ENCODE results near the gene RAB40B.

GRCh38 chr17:82611140-82612058 lies 87.1 kb downstream of the RAB40B start:
- TF ChIP-seq, protein P1, sequence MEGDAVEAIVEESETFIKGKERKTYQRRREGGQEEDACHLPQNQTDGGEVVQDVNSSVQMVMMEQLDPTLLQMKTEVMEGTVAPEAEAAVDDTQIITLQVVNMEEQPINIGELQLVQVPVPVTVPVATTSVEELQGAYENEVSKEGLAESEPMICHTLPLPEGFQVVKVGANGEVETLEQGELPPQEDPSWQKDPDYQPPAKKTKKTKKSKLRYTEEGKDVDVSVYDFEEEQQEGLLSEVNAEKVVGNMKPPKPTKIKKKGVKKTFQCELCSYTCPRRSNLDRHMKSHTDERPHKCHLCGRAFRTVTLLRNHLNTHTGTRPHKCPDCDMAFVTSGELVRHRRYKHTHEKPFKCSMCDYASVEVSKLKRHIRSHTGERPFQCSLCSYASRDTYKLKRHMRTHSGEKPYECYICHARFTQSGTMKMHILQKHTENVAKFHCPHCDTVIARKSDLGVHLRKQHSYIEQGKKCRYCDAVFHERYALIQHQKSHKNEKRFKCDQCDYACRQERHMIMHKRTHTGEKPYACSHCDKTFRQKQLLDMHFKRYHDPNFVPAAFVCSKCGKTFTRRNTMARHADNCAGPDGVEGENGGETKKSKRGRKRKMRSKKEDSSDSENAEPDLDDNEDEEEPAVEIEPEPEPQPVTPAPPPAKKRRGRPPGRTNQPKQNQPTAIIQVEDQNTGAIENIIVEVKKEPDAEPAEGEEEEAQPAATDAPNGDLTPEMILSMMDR (conservative IDR thresholded peaks at IDR 0.05; ENCODE audit: low read depth, low read length), result no peak
- TF ChIP-seq EZH2 (IDR thresholded peaks at IDR 0.05; ENCODE audit: low read length, unreplicated experiment), result no peak
